ENCODE measurements around the gene TULP1.
"Not testable (repeated sequence)": the region's sequence is repeated elsewhere in the genome, so short reads cannot be mapped to it uniquely, and the experiment has no call there.

TULP1 gene

GRCh38 chr6:35519313-35520015, 6.8 kb upstream of the TULP1 start:
- no peak for DNase-seq

GRCh38 chr6:35518566-35519312, 6.0 kb upstream of the TULP1 start:
- DNase-seq = no peak

GRCh38 chr6:35517978-35518377, 5.3 kb upstream of the TULP1 start:
- not testable (repeated sequence) for DNase-seq

GRCh38 chr6:35516712-35517111, 4.0 kb upstream of the TULP1 start:
- no peak for DNase-seq

GRCh38 chr6:35515939-35516338, 3.2 kb upstream of the TULP1 start:
- DNase-seq = not testable (repeated sequence)

GRCh38 chr6:35514587-35514986, 1.9 kb upstream of the TULP1 start:
- no peak for DNase-seq

GRCh38 chr6:35512006-35512405, 690 bp downstream of the TULP1 start:
- DNase-seq = no peak

- no peak for DNase-seq
These were observed 1.1 kb downstream of the TULP1 start for GRCh38 chr6:35511562-35511941.

- DNase-seq = no peak
These were observed 1.7 kb downstream of the TULP1 start for GRCh38 chr6:35510916-35511561.

GRCh38 chr6:35508542-35508941, 4.2 kb downstream of the TULP1 start:
- no peak for DNase-seq

GRCh38 chr6:35508027-35508426, 4.7 kb downstream of the TULP1 start:
- DNase-seq = no peak

- DNase-seq = no peak
These were observed 5.5 kb downstream of the TULP1 start for GRCh38 chr6:35507221-35507620.

GRCh38 chr6:35506536-35506935, 6.2 kb downstream of the TULP1 start:
- no peak for DNase-seq

GRCh38 chr6:35505999-35506412, 6.7 kb downstream of the TULP1 start:
- DNase-seq = no peak

GRCh38 chr6:35503534-35503933, 9.2 kb downstream of the TULP1 start:
- DNase-seq = no peak

- DNase-seq = no peak
These were observed 10.9 kb downstream of the TULP1 start for GRCh38 chr6:35501784-35502183.

GRCh38 chr6:35500782-35501181, 11.9 kb downstream of the TULP1 start:
- DNase-seq = no peak

- DNase-seq = no peak
These were observed 13.3 kb downstream of the TULP1 start for GRCh38 chr6:35499372-35499771.

- no peak for DNase-seq
These were observed 14.2 kb downstream of the TULP1 start for GRCh38 chr6:35498422-35499067.

- no peak for DNase-seq
These were observed 14.9 kb downstream of the TULP1 start for GRCh38 chr6:35497571-35498421.

GRCh38 chr6:35496841-35497570, 15.7 kb downstream of the TULP1 start, which contains the start of gene TEAD3:
Gene TEAD3 (minus strand): TSS chr6:35497079.
- DNase-seq = peak in 1 of 2 experiments; percentile 45

Measured in NCI-H446 (cell line).